Islet of Langerhans (tissue), 1 donor: ENCODE results near the gene TBXAS1.
A peak's percentile ranks its signal among the peaks of the same experiment; 100 is the strongest.
"Not testable (repeated sequence)": the region's sequence is repeated elsewhere in the genome, so short reads cannot be mapped to it uniquely, and the experiment has no call there.

ENCODE experiments used
- FAIRE-seq: peaks from one replicate; lab custom pipeline; 2011; peaks lifted over from hg19 to GRCh38; lab: Jason Lieb, UNC

TBXAS1 gene

GRCh38 chr7:139893461-139893860 is 64.4 kb downstream of the TBXAS1 start:
- FAIRE-seq = no peak

- no peak for FAIRE-seq
Observed at GRCh38 chr7:139893999-139894398, 64.9 kb downstream of the TBXAS1 start.

- no peak for FAIRE-seq
Observed at GRCh38 chr7:139895141-139895829, 66.2 kb downstream of the TBXAS1 start.

- no peak for FAIRE-seq
Observed at GRCh38 chr7:139896288-139896687, 67.2 kb downstream of the TBXAS1 start.

GRCh38 chr7:139896831-139897230 is 67.8 kb downstream of the TBXAS1 start:
- no peak for FAIRE-seq

- no peak for FAIRE-seq
Observed at GRCh38 chr7:139897422-139898090, 68.5 kb downstream of the TBXAS1 start.

- FAIRE-seq = no peak
Observed at GRCh38 chr7:139898483-139898882, 69.4 kb downstream of the TBXAS1 start.

GRCh38 chr7:139899328-139899955 is 70.4 kb downstream of the TBXAS1 start:
- no peak for FAIRE-seq

- no peak for FAIRE-seq
Observed at GRCh38 chr7:139900326-139900725, 71.3 kb downstream of the TBXAS1 start.

GRCh38 chr7:139901056-139901795 is 72.2 kb downstream of the TBXAS1 start:
- no peak for FAIRE-seq

- no peak for FAIRE-seq
Observed at GRCh38 chr7:139901901-139902300, 72.8 kb downstream of the TBXAS1 start.

GRCh38 chr7:139902436-139903102 is 73.5 kb downstream of the TBXAS1 start:
- no peak for FAIRE-seq

GRCh38 chr7:139903103-139903477 is 74.0 kb downstream of the TBXAS1 start:
- not testable (repeated sequence) for FAIRE-seq

GRCh38 chr7:139906879-139907278 is 77.8 kb downstream of the TBXAS1 start:
- peak; percentile 73 for FAIRE-seq

- no peak for FAIRE-seq
Observed at GRCh38 chr7:139908792-139909191, 79.7 kb downstream of the TBXAS1 start.

GRCh38 chr7:139909379-139910050 is 80.5 kb downstream of the TBXAS1 start:
- FAIRE-seq = no peak

GRCh38 chr7:139913021-139913844 is 84.2 kb downstream of the TBXAS1 start:
- no peak for FAIRE-seq

- FAIRE-seq = no peak
Observed at GRCh38 chr7:139913845-139914135, 84.7 kb downstream of the TBXAS1 start.

GRCh38 chr7:139914306-139915267 is 85.5 kb downstream of the TBXAS1 start:
- FAIRE-seq = no peak
